Mesenchymal stem cell (in vitro differentiated cells and primary cell): ENCODE results near the gene ZFYVE9.
A peak's percentile ranks its signal among the peaks of the same experiment; 100 is the strongest.

Experiments used
- DNase-seq: peaks from one replicate; pipeline ENCODE4 v3.0.0-alpha.2; 2013
- H2AFZ ChIP-seq: one replicate; pipeline ENCODE4 v1.6.1; 2013; ENCODE audit warnings: low read depth, mild to moderate bottlenecking, control low read depth, inconsistent platforms, low read length, moderate library complexity
- H2AK5ac ChIP-seq: 2 replicates; pipeline ENCODE4 v1.6.1; 2013; ENCODE audit warnings: low read length, moderate library complexity, mild to moderate bottlenecking, inconsistent platforms; ENCODE audit not compliant: severe bottlenecking
- H2BK120ac ChIP-seq: one replicate; pipeline ENCODE4 v1.6.1; 2013; ENCODE audit warnings: low read depth, mild to moderate bottlenecking, inconsistent platforms, low read length, moderate library complexity
- H2BK12ac ChIP-seq, 2 experiments: one replicate each; pipeline ENCODE4 v1.6.1; 2013; ENCODE audit warnings: inconsistent platforms in 2 of 2, low read length in 2 of 2, mild to moderate bottlenecking in 2 of 2, moderate library complexity in 2 of 2, control low read depth in 1 of 2
- H2BK15ac ChIP-seq: one replicate; pipeline ENCODE4 v1.6.1; 2013; ENCODE audit warnings: mild to moderate bottlenecking, low read depth, inconsistent platforms; ENCODE audit not compliant: poor library complexity, severe bottlenecking
- H2BK5ac ChIP-seq: 2 replicates; pipeline ENCODE4 v1.6.1; 2013; ENCODE audit warnings: low read depth, mild to moderate bottlenecking, low read length, control low read depth, inconsistent platforms; ENCODE audit not compliant: poor library complexity, severe bottlenecking
- H3K14ac ChIP-seq, 2 experiments: one replicate each; pipeline ENCODE4 v1.6.1; 2013; ENCODE audit warnings: inconsistent platforms in 2 of 2, low read length in 2 of 2, control low read depth in 1 of 2, mild to moderate bottlenecking in 1 of 2, moderate library complexity in 1 of 2
- H3K18ac ChIP-seq, 2 experiments: one replicate each; pipeline ENCODE4 v1.6.1; 2013; ENCODE audit warnings: inconsistent platforms in 2 of 2, low read length in 2 of 2, control low read depth in 1 of 2, low read depth in 1 of 2, mild to moderate bottlenecking in 1 of 2
- H3K23ac ChIP-seq, 2 experiments: one replicate each; pipeline ENCODE4 v1.6.1; 2013; ENCODE audit warnings: inconsistent platforms in 2 of 2, low read length in 2 of 2, mild to moderate bottlenecking in 2 of 2, moderate library complexity in 2 of 2, control low read depth in 1 of 2
- H3K27ac ChIP-seq: 2 replicates; pipeline ENCODE4 v1.5.1; 2013; ENCODE audit warnings: mild to moderate bottlenecking, moderate library complexity, low read length, control low read depth, inconsistent platforms; ENCODE audit not compliant: poor library complexity, severe bottlenecking
- H3K27me3 ChIP-seq, 2 experiments: 2 replicates each; pipeline versions ENCODE4 v1.6.1 to v1.7.0; 2013; ENCODE audit warnings: low read length in 2 of 2, mild to moderate bottlenecking in 2 of 2, moderate library complexity in 2 of 2, control low read depth in 1 of 2, inconsistent platforms in 1 of 2; ENCODE audit not compliant: control insufficient read depth in 1 of 2, insufficient read depth in 1 of 2
- H3K36me3 ChIP-seq, 2 experiments: 2 replicates each; pipeline versions ENCODE4 v1.6.1 to v1.7.0; 2013; ENCODE audit warnings: low read length in 2 of 2, control low read depth in 1 of 2, inconsistent platforms in 1 of 2, low read depth in 1 of 2, mild to moderate bottlenecking in 1 of 2; ENCODE audit not compliant: insufficient read depth in 2 of 2, control insufficient read depth in 1 of 2
- H3K4ac ChIP-seq, 2 experiments: one replicate each; pipeline ENCODE4 v1.6.1; 2013; ENCODE audit warnings: inconsistent platforms in 2 of 2, low read length in 2 of 2, mild to moderate bottlenecking in 2 of 2, moderate library complexity in 2 of 2, control low read depth in 1 of 2, low read depth in 1 of 2
- H3K4me1 ChIP-seq: 2 replicates; pipeline ENCODE4 v1.6.1; 2013; ENCODE audit warnings: low read depth, low read length, control low read depth; ENCODE audit not compliant: control insufficient read depth, insufficient read depth
- H3K4me2 ChIP-seq: 2 replicates; pipeline ENCODE4 v1.6.1; 2013; ENCODE audit warnings: low read length, mild to moderate bottlenecking, inconsistent platforms; ENCODE audit not compliant: poor library complexity, severe bottlenecking
- H3K4me3 ChIP-seq, 2 experiments: 2 replicates each; pipeline versions ENCODE4 v1.5.1 to v1.7.0; 2013; ENCODE audit warnings: low read length in 2 of 2, mild to moderate bottlenecking in 2 of 2, control low read depth in 1 of 2, low read depth in 1 of 2; ENCODE audit not compliant: insufficient read depth in 1 of 2
- H3K79me1 ChIP-seq: replicated peaks from 2 replicates; pipeline ENCODE4 v1.6.1; 2013; ENCODE audit warnings: mild to moderate bottlenecking, control low read depth, low read length, inconsistent platforms; ENCODE audit not compliant: poor library complexity, severe bottlenecking
- H3K9ac ChIP-seq: 2 replicates; pipeline ENCODE4 v1.7.0; 2013; ENCODE audit warnings: mild to moderate bottlenecking, low read length, moderate library complexity
- H3K9me3 ChIP-seq: 2 replicates; pipeline ENCODE4 v1.7.0; 2013; ENCODE audit warnings: mild to moderate bottlenecking, low read length; ENCODE audit not compliant: control insufficient read depth
- H4K8ac ChIP-seq: one replicate; pipeline ENCODE4 v1.6.1; 2013; ENCODE audit warnings: inconsistent platforms, mild to moderate bottlenecking, low read length, moderate library complexity
- H4K91ac ChIP-seq: one replicate; pipeline ENCODE4 v1.6.1; 2013; ENCODE audit warnings: mild to moderate bottlenecking, low read length, inconsistent platforms
- WGBS: methylation state at CpG from one replicate; pipeline ENCODE4 v1.1.7; 2013; ENCODE audit warnings: mixed read lengths; 5-methylcytosine and 5-hydroxymethylcytosine counted together

ZFYVE9 gene

DNA sequence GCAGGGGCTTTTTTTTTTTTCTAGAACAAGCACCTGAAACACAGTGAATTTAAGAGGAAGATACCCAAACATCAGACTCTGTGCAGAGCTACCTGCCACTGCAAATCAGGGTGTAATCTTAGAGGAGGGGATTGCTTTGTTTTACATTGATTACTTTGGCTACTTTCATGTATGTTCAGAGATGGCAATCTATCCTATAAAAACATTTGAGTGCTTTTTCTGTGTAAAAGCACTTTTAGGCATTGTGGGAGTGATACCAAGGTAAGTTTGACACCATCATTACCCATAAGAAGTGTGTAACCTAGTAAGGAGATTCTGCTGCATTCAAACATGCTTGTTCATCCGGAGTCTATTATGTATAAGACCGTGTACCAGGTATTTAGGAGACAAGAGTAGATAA lies 50.1 kb downstream of the ZFYVE9 start:
- H4K8ac ChIP-seq: no peak overlapping the region
- no peak overlapping the region for H2BK120ac ChIP-seq
- no peak overlapping the region for H2BK12ac ChIP-seq
- H3K27me3 ChIP-seq: no peaks in the 10 kb centered on the region
- peaks cover 4% of the 10 kb centered on the region for H3K79me1 ChIP-seq
- H3K9ac ChIP-seq: no peak overlapping the region
- no peaks in the 10 kb centered on the region for H3K4me1 ChIP-seq
- WGBS: no CpG with 5 or more reads among the region's 2 CpGs
- DNase-seq: no peak
- no peak overlapping the region for H4K91ac ChIP-seq
- H3K4me2 ChIP-seq: no peak overlapping the region
- no peaks in the 10 kb centered on the region for H3K9me3 ChIP-seq
- no peak overlapping the region for H2AFZ ChIP-seq
- H3K23ac ChIP-seq: no peak overlapping the region
- H3K18ac ChIP-seq: no peak overlapping the region
- no peaks in the 10 kb centered on the region for H3K36me3 ChIP-seq
- no peak overlapping the region for H3K14ac ChIP-seq
- no peak overlapping the region for H3K27ac ChIP-seq
- no peak overlapping the region for H3K4ac ChIP-seq
- H2AK5ac ChIP-seq: no peak overlapping the region
- H2BK5ac ChIP-seq: no peak overlapping the region
- H3K4me3 ChIP-seq: no peak overlapping the region
- H2BK15ac ChIP-seq: no peak overlapping the region

DNA sequence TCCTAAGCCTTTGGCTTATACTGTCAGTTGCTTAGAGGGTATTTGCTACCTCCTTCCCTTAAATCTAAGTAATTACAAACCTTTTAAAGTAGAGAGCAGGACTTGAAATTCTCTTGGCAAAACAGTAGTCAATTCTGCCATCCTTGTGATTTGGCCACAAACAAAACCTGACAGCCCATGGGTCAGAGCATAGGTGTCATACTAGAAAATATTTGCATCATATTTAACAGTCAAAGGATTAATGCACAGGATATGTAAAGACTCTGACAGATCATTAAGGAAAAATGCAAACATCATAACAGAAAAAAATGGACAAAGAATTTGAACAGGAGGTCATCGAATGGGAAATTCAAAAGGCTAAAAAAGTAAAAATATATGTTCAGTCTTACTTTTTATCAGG lies 50.5 kb downstream of the ZFYVE9 start:
- Histone ChIP-seq H3K4me3 (no peak overlapping the region), H3K4ac (no peak overlapping the region), H3K18ac (no peak overlapping the region), H2BK15ac (no peak overlapping the region), H2AK5ac (no peak overlapping the region), H4K8ac (no peak overlapping the region), H2BK120ac (no peak overlapping the region), H3K27ac (no peak overlapping the region), H3K27me3 (no peaks in the 10 kb centered on the region), H3K4me2 (no peak overlapping the region), H2BK12ac (no peak overlapping the region), H3K9ac (no peak overlapping the region), H2AFZ (no peak overlapping the region), H2BK5ac (no peak overlapping the region), H3K23ac (no peak overlapping the region), H3K4me1 (no peaks in the 10 kb centered on the region), H4K91ac (no peak overlapping the region), H3K14ac (no peak overlapping the region), H3K36me3 (no peaks in the 10 kb centered on the region), H3K9me3 (no peaks in the 10 kb centered on the region), H3K79me1 (peaks cover 4% of the 10 kb centered on the region)
- WGBS: no CpG with 5 or more reads among the region's 1 CpG
- no peak for DNase-seq

DNA sequence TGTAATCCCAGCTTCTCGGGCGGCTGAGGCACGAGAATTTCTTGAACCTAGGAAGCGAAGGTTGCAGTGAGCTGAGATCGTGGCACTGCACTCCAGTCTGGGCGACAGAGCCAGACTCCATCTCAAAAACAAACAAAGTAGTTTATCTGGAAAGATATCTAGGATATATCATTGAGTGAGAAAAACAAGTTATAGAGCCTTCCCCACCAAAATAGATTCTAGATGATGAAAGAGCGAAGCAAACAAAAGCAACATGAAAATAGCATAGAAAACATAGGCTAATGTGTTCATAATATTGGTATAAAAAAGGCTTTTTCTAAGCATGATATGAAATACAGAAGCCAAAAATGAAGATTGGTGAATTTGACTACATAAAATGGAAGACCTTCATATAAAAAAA lies 52.1 kb downstream of the ZFYVE9 start:
- Histone ChIP-seq H3K27me3 (no peaks in the 10 kb centered on the region), H3K4me3 (no peak overlapping the region), H2BK12ac (no peak overlapping the region), H3K79me1 (peaks cover 4% of the 10 kb centered on the region), H4K8ac (no peak overlapping the region), H2AFZ (no peak overlapping the region), H2BK15ac (no peak overlapping the region), H3K27ac (no peak overlapping the region), H2BK120ac (no peak overlapping the region), H3K4me1 (no peaks in the 10 kb centered on the region), H2AK5ac (no peak overlapping the region), H3K23ac (no peak overlapping the region), H3K18ac (no peak overlapping the region), H3K36me3 (no peaks in the 10 kb centered on the region), H3K9ac (no peak overlapping the region), H3K9me3 (no peaks in the 10 kb centered on the region), H2BK5ac (no peak overlapping the region), H4K91ac (no peak overlapping the region), H3K14ac (no peak overlapping the region), H3K4ac (no peak overlapping the region), H3K4me2 (no peak overlapping the region)
- DNase-seq: no peak
- WGBS: 85% methylated on average over 4 of the region's 7 CpGs

DNA sequence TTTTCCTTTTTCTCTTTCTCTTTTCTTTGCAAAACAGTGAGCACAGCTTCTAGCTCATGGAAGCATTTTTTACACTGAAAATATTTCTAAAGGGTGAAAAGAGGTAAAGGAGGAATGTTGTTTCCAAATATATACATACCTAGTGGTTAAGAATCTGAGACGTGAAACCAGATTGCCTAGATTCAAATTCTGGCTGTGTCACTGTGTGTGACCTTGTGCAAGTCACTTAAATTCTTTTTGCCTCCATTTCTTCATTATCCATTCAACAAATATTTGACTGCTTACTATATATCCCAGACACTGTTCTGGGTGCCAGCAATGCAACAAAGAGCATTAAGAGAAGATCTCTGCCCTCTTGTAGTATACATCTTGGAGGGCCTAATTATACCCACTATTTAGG lies 53.3 kb downstream of the ZFYVE9 start:
- Histone ChIP-seq H3K18ac (no peak overlapping the region), H3K23ac (no peak overlapping the region), H2BK5ac (no peak overlapping the region), H3K4me1 (no peaks in the 10 kb centered on the region), H2BK120ac (no peak overlapping the region), H3K9me3 (no peaks in the 10 kb centered on the region), H4K91ac (no peak overlapping the region), H2AK5ac (no peak overlapping the region), H2BK15ac (no peak overlapping the region), H2AFZ (no peak overlapping the region), H2BK12ac (no peak overlapping the region), H3K36me3 (no peaks in the 10 kb centered on the region), H3K79me1 (peaks cover 2% of the 10 kb centered on the region), H3K27me3 (no peaks in the 10 kb centered on the region), H3K4me2 (no peak overlapping the region), H3K27ac (no peak overlapping the region), H3K4ac (no peak overlapping the region), H4K8ac (no peak overlapping the region), H3K9ac (no peak overlapping the region), H3K14ac (no peak overlapping the region), H3K4me3 (no peak overlapping the region)
- WGBS: 72% methylated on average over 1 of the region's 1 CpG
- DNase-seq: peak; percentile 14
